Measurements from ENCODE around the gene UBE2L6. TPM values are rescaled to one million over a fixed set of nuclear protein-coding genes. Genes with fewer than 3 reads are reported as not detected.
A peak's percentile ranks its signal among the peaks of the same experiment; 100 is the strongest.

UBE2L6 gene
- total and polyA plus RNA-seq, 2 of the 4 experiments (the other 2 are of a cell fraction) = 37.5 to 46.7 TPM

- H3K4me1 ChIP-seq (ENCODE audit: control insufficient read depth, insufficient read depth, low read length) = peaks cover 9% of the 10 kb centered on the region
- no peak for DNase-seq
- H3K9ac ChIP-seq (ENCODE audit: low read depth, low read length) = no peak overlapping the region
- no peak overlapping the region for H2BK20ac ChIP-seq (ENCODE audit: low read depth, low read length)
- no peak overlapping the region for H3K14ac ChIP-seq (replicated peaks; ENCODE audit: low read depth, low read length)
- no peak overlapping the region for H2AK9ac ChIP-seq (replicated peaks; ENCODE audit: low read depth, low read length, poor library complexity)
- no CpG with 5 or more reads among the region's 2 CpGs for WGBS, 2 experiments (ENCODE audit: extremely low coverage in 2 of 2, insufficient read length in 1 of 2)
- H3K23ac ChIP-seq (ENCODE audit: low read depth, low read length) = no peak overlapping the region
- TF ChIP-seq RFX5 (IDR thresholded peaks at IDR 0.05; ENCODE audit: low read depth, low read length) = no peak
- TF ChIP-seq, protein P1, sequence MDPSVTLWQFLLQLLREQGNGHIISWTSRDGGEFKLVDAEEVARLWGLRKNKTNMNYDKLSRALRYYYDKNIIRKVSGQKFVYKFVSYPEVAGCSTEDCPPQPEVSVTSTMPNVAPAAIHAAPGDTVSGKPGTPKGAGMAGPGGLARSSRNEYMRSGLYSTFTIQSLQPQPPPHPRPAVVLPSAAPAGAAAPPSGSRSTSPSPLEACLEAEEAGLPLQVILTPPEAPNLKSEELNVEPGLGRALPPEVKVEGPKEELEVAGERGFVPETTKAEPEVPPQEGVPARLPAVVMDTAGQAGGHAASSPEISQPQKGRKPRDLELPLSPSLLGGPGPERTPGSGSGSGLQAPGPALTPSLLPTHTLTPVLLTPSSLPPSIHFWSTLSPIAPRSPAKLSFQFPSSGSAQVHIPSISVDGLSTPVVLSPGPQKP (IDR thresholded peaks at IDR 0.05; ENCODE audit: borderline replicate concordance, low read depth, low read length) = no peak
- TF ChIP-seq SMC3 (IDR thresholded peaks at IDR 0.05; ENCODE audit: low read depth, low read length) = no peak
- no peak for TF ChIP-seq FOS (IDR thresholded peaks at IDR 0.05; ENCODE audit: low read depth, low read length)
- TF ChIP-seq MAFK (IDR thresholded peaks at IDR 0.05; ENCODE audit: low read depth, low read length) = no peak
- TF ChIP-seq RCOR1 (IDR thresholded peaks at IDR 0.05; ENCODE audit: insufficient replicate concordance, low read length) = no peak
- TF ChIP-seq BHLHE40 (IDR thresholded peaks at IDR 0.05; ENCODE audit: low read depth, low read length) = no peak
- no peak for TF ChIP-seq POLR2A (IDR thresholded peaks at IDR 0.05; ENCODE audit: low read depth, low read length)
- TF ChIP-seq, protein P2, sequence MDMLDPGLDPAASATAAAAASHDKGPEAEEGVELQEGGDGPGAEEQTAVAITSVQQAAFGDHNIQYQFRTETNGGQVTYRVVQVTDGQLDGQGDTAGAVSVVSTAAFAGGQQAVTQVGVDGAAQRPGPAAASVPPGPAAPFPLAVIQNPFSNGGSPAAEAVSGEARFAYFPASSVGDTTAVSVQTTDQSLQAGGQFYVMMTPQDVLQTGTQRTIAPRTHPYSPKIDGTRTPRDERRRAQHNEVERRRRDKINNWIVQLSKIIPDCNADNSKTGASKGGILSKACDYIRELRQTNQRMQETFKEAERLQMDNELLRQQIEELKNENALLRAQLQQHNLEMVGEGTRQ (IDR thresholded peaks at IDR 0.05; ENCODE audit: low read depth, low read length) = no peak
- TF ChIP-seq NFE2L2 (IDR thresholded peaks at IDR 0.05; ENCODE audit: low read depth, low read length) = no peak
- TF ChIP-seq CTCF (conservative IDR thresholded peaks at IDR 0.05; ENCODE audit: low read depth, low read length) = no peak
- no peak for TF ChIP-seq MAZ (IDR thresholded peaks at IDR 0.05; ENCODE audit: borderline replicate concordance, low read depth, low read length)
- no peak for TF ChIP-seq CHD1 (IDR thresholded peaks at IDR 0.05; ENCODE audit: low read depth, low read length)
- no peak for TF ChIP-seq RAD21 (IDR thresholded peaks at IDR 0.05; ENCODE audit: low read length)
- no peak for TF ChIP-seq CEBPB (IDR thresholded peaks at IDR 0.05; ENCODE audit: low read depth, low read length)
- no peak for TF ChIP-seq MXI1 (IDR thresholded peaks at IDR 0.05; ENCODE audit: borderline replicate concordance, low read depth, low read length)
- CTCF ChIA-PET = no interaction called here
- peaks cover 4% of the 10 kb centered on the region; the same call in 1 of the 2 replicates for H3K9me1 ChIP-seq (ENCODE audit: insufficient read depth, low read length)
- no peak overlapping the region for H3K27ac ChIP-seq (ENCODE audit: insufficient read depth, low read length)
- no TSS peak for BruUV-seq (replicated peaks)
- no peak overlapping the region for H3K18ac ChIP-seq (ENCODE audit: low read depth, low read length)
- dilution Hi-C loops (cut with HindIII; ENCODE audit: low sequenced_read_pairs, unreplicated experiment) (no loop called here), in situ Hi-C loops (cut with MboI; ENCODE audit: low sequenced_read_pairs) (no loop called here), intact Hi-C loops (cut with micrococcal nuclease) (no loop called here)
- no peak overlapping the region for H2BK15ac ChIP-seq (ENCODE audit: low read depth, low read length)
- H3K79me1 ChIP-seq (ENCODE audit: low read depth in 1 of 2, low read length in 2 of 2) = peaks cover 4 to 13% of the 10 kb centered on the region in 2 experiments; a peak in 3 of 4 replicates
- H2BK120ac ChIP-seq (ENCODE audit: low read depth, low read length) = no peak overlapping the region
- 0 out of 2 replicates have a peak overlapping the region, but pooled peaks have one; percentile 31 for H2AK5ac ChIP-seq (ENCODE audit: low read depth, low read length)
- no peak overlapping the region for H3K4ac ChIP-seq (ENCODE audit: low read depth, low read length)
- H3K56ac ChIP-seq (ENCODE audit: extremely low read depth, insufficient read depth, low read length) = no peak overlapping the region
- peaks cover 6% of the 10 kb centered on the region; the same call in 1 of the 2 replicates for H3K27me3 ChIP-seq (ENCODE audit: control insufficient read depth, insufficient read depth, low read length)
- no peak overlapping the region for H4K5ac ChIP-seq (ENCODE audit: low read depth, low read length)
- H3K9me3 ChIP-seq (ENCODE audit: control insufficient read depth, insufficient read depth, low read length) = no peaks in the 10 kb centered on the region
- H2AFZ ChIP-seq (replicated peaks; ENCODE audit: low read length, poor library complexity) = no peak overlapping the region
- H2BK5ac ChIP-seq (ENCODE audit: low read depth, low read length, poor library complexity, severe bottlenecking) = no peak overlapping the region
- H4K8ac ChIP-seq (ENCODE audit: low read depth in 2 of 2, low read length in 2 of 2) = no peak overlapping the region
- POLR2A ChIA-PET (ENCODE audit: unreplicated experiment) = no interaction called here
- no peak overlapping the region for H3K4me2 ChIP-seq (ENCODE audit: low read depth, low read length)
- no peaks in the 10 kb centered on the region for H4K20me1 ChIP-seq (ENCODE audit: insufficient read depth, low read length)
- no peak overlapping the region for H3K4me3 ChIP-seq (ENCODE audit: insufficient read depth, low read depth, low read length)
- H3K36me3 ChIP-seq (ENCODE audit: control insufficient read depth, insufficient read depth, low read length) = no peaks in the 10 kb centered on the region
- no peak for ATAC-seq (ENCODE audit: low read depth)
- no peak overlapping the region for H4K91ac ChIP-seq (ENCODE audit: insufficient read depth, low read depth, low read length)
These were observed 4.1 kb upstream of the UBE2L6 start for GRCh38 chr11:57571606-57572005.

Measured in IMR-90 (cell line).